HG03135 (cell line): ENCODE measurements around the gene DNAH1.

Source experiments
- ATAC-seq: cut with Tn5 transposase; IDR thresholded peaks from one replicate; pipeline ENCODE4 v1.9.1; 2021; ENCODE audit warnings: mild to moderate bottlenecking, moderate library complexity; ENCODE audit not compliant: unreplicated experiment

Gene DNAH1

GRCh38 chr3:52290596-52291507 lies 25.3 kb upstream of the DNAH1 start:
- ATAC-seq = no peak

- no peak for ATAC-seq
Observed at GRCh38 chr3:52291508-52292181, 24.5 kb upstream of the DNAH1 start.

GRCh38 chr3:52292247-52293065 lies 23.7 kb upstream of the DNAH1 start:
- ATAC-seq = no peak

GRCh38 chr3:52293491-52294319 lies 22.4 kb upstream of the DNAH1 start:
- ATAC-seq = no peak

GRCh38 chr3:52294320-52295150 lies 21.6 kb upstream of the DNAH1 start:
- no peak for ATAC-seq

GRCh38 chr3:52295671-52296208 lies 20.4 kb upstream of the DNAH1 start:
- ATAC-seq = no peak

- no peak for ATAC-seq
Observed at GRCh38 chr3:52297242-52298148, 18.6 kb upstream of the DNAH1 start.

- ATAC-seq = no peak
Observed at GRCh38 chr3:52298149-52299098, 17.7 kb upstream of the DNAH1 start.

GRCh38 chr3:52299247-52299878 lies 16.8 kb upstream of the DNAH1 start:
- ATAC-seq = no peak

- ATAC-seq = no peak
Observed at GRCh38 chr3:52299879-52300611, 16.1 kb upstream of the DNAH1 start.

GRCh38 chr3:52302426-52303145 lies 13.5 kb upstream of the DNAH1 start:
- no peak for ATAC-seq

- no peak for ATAC-seq
Observed at GRCh38 chr3:52303811-52304210, 12.3 kb upstream of the DNAH1 start.

- ATAC-seq = no peak
Observed at GRCh38 chr3:52305926-52306325, 10.2 kb upstream of the DNAH1 start.

- ATAC-seq = no peak
Observed at GRCh38 chr3:52306978-52307377, 9.1 kb upstream of the DNAH1 start.

GRCh38 chr3:52308308-52308707 lies 7.8 kb upstream of the DNAH1 start:
- ATAC-seq = no peak
